HEK293 (cell line): Measurements from ENCODE around the gene TMEM218.

Experiments used
- CTCF ChIA-PET: fragments of 350-600 bp; formaldehyde crosslinking; extraction: SDS; loops from one replicate; lab custom pipeline; 2021; ENCODE audit warnings: antibody characterized with exemption; lab: Yijun Ruan, JAX
- POLR2A ChIA-PET: fragments of 300-600 bp; formaldehyde crosslinking; extraction: SDS; loops from one replicate; lab custom pipeline; 2020; ENCODE audit warnings: antibody characterized with exemption, inconsistent platforms; lab: Yijun Ruan, JAX
- H3K27ac ChIP-seq: fragments of 200-500 bp; sonication (Bioruptor generic); 2 replicates; pipeline ENCODE4 v1.5.1; 2014; ENCODE audit warnings: low read depth, low read length, control low read depth, inconsistent platforms; ENCODE audit errors: extremely low read depth
- H3K36me3 ChIP-seq, 2 experiments: fragments of 200-500 bp in 1 of 2; sonication (Bioruptor generic) in 1 of 2; 1 replicate in 1 of 2; 2 replicates in 1 of 2; pipeline ENCODE4 v1.5.1; 2014 to 2017; ENCODE audit warnings: inconsistent platforms in 2 of 2, low read length in 2 of 2; ENCODE audit not compliant: control insufficient read depth in 2 of 2, insufficient read depth in 1 of 2
- H3K4me1 ChIP-seq: fragments of 200-500 bp; sonication (Bioruptor generic); 2 replicates; pipeline ENCODE4 v1.5.1; 2014; ENCODE audit warnings: mild to moderate bottlenecking, low read length, inconsistent platforms; ENCODE audit not compliant: control insufficient read depth, insufficient read depth
- H3K4me3 ChIP-seq: 2 replicates; pipeline ENCODE4 v1.5.1; 2011; ENCODE audit warnings: low read depth, mild to moderate bottlenecking, control low read depth, low read length, moderate library complexity
- H3K9me3 ChIP-seq: fragments of 200-500 bp; sonication (Bioruptor generic); 2 replicates; pipeline ENCODE4 v1.5.1; 2014; ENCODE audit warnings: low read depth, low read length, inconsistent platforms; ENCODE audit not compliant: control insufficient read depth, insufficient read depth
- HOXC10 ChIP-seq: sonication (generic); formaldehyde crosslinking; IDR thresholded peaks from 2 replicates; pipeline ENCODE4 v1.8.1; 2023; ENCODE audit warnings: mild to moderate bottlenecking, missing genetic modification reagents
- HOXD13 ChIP-seq: sonication (generic); formaldehyde crosslinking; IDR thresholded peaks from 2 replicates; pipeline ENCODE4 v1.8.0; 2022; ENCODE audit warnings: missing genetic modification reagents, borderline replicate concordance
- IKZF3 ChIP-seq: fragments of 450-650 bp; IDR thresholded peaks from 2 replicates; pipeline ENCODE4 v1.5.0; 2018; ENCODE audit warnings: missing biosample characterization, mild to moderate bottlenecking, missing genetic modification characterization, moderate library complexity
- PATZ1 ChIP-seq: fragments of 450-650 bp; formaldehyde crosslinking; IDR thresholded peaks from 2 replicates; pipeline ENCODE4 v1.5.1; 2016; ENCODE audit warnings: missing biosample characterization, missing genetic modification characterization
- PRDM1 ChIP-seq: fragments of 450-650 bp; formaldehyde crosslinking; IDR thresholded peaks from 2 replicates; pipeline ENCODE4; 2016; ENCODE audit warnings: missing biosample characterization, missing genetic modification characterization
- SETDB1 ChIP-seq: IDR thresholded peaks from one replicate; pipeline ENCODE4 v1.6.1; 2017; ENCODE audit warnings: mild to moderate bottlenecking, low read length, moderate library complexity, mixed read lengths; ENCODE audit not compliant: insufficient read length
- SP3 ChIP-seq: fragments of 450-650 bp; formaldehyde crosslinking; IDR thresholded peaks from 2 replicates; pipeline ENCODE4 v1.5.1; 2016; ENCODE audit warnings: missing biosample characterization, missing genetic modification characterization
- ZNF10 ChIP-seq: fragments of 450-650 bp; formaldehyde crosslinking; IDR thresholded peaks from 2 replicates; pipeline ENCODE4 v1.5.1; 2017; ENCODE audit warnings: missing biosample characterization, missing genetic modification characterization
- ZNF112 ChIP-seq: fragments of 450-650 bp; formaldehyde crosslinking; IDR thresholded peaks from 2 replicates; pipeline ENCODE4 v1.5.0; 2017; ENCODE audit warnings: missing biosample characterization, missing genetic modification characterization
- ZNF132 ChIP-seq: fragments of 450-650 bp; formaldehyde crosslinking; IDR thresholded peaks from 2 replicates; pipeline ENCODE4 v1.5.1; 2017; ENCODE audit warnings: missing biosample characterization, missing genetic modification characterization, borderline replicate concordance
- ZNF148 ChIP-seq: fragments of 450-650 bp; formaldehyde crosslinking; IDR thresholded peaks from 2 replicates; pipeline ENCODE4 v1.5.0; 2017; ENCODE audit warnings: missing biosample characterization, missing genetic modification characterization, borderline replicate concordance
- ZNF169 ChIP-seq: fragments of 450-650 bp; formaldehyde crosslinking; IDR thresholded peaks from 2 replicates; pipeline ENCODE4 v1.5.1; 2016; ENCODE audit warnings: missing biosample characterization, missing genetic modification characterization
- ZNF184 ChIP-seq: fragments of 450-650 bp; IDR thresholded peaks from 2 replicates; pipeline ENCODE4 v1.5.1; 2018; ENCODE audit warnings: missing biosample characterization, mild to moderate bottlenecking, missing genetic modification characterization
- ZNF223 ChIP-seq: fragments of 450-650 bp; formaldehyde crosslinking; IDR thresholded peaks from 2 replicates; pipeline ENCODE4 v1.5.1; 2016; ENCODE audit warnings: missing biosample characterization, missing genetic modification characterization
- ZNF280D ChIP-seq: fragments of 450-650 bp; formaldehyde crosslinking; IDR thresholded peaks from 2 replicates; pipeline ENCODE4 v1.5.1; 2016; ENCODE audit warnings: missing biosample characterization, missing genetic modification characterization
- ZNF341 ChIP-seq: fragments of 450-650 bp; formaldehyde crosslinking; IDR thresholded peaks from 2 replicates; pipeline ENCODE4; 2016; ENCODE audit warnings: low read depth, missing biosample characterization, missing genetic modification characterization
- ZNF398 ChIP-seq: fragments of 450-650 bp; formaldehyde crosslinking; IDR thresholded peaks from 2 replicates; pipeline ENCODE4 v1.5.1; 2017; ENCODE audit warnings: missing biosample characterization, missing genetic modification characterization
- ZNF529 ChIP-seq: fragments of 450-650 bp; formaldehyde crosslinking; IDR thresholded peaks from 2 replicates; pipeline ENCODE4 v1.5.1; 2017; ENCODE audit warnings: missing genetic modification characterization, missing biosample characterization; ENCODE audit not compliant: insufficient replicate concordance
- ZNF544 ChIP-seq: fragments of 450-650 bp; formaldehyde crosslinking; IDR thresholded peaks from 2 replicates; pipeline ENCODE4 v1.5.0; 2017; ENCODE audit warnings: missing biosample characterization, missing genetic modification characterization
- ZNF677 ChIP-seq: fragments of 450-650 bp; IDR thresholded peaks from 2 replicates; pipeline ENCODE4 v1.5.0; 2018; ENCODE audit warnings: missing biosample characterization, mild to moderate bottlenecking, missing genetic modification characterization, moderate library complexity
- ZNF692 ChIP-seq: fragments of 450-650 bp; formaldehyde crosslinking; IDR thresholded peaks from 2 replicates; pipeline ENCODE4 v1.5.1; 2016; ENCODE audit warnings: missing biosample characterization, missing genetic modification characterization
- ZNF776 ChIP-seq: fragments of 450-650 bp; formaldehyde crosslinking; IDR thresholded peaks from 2 replicates; pipeline ENCODE4 v1.5.0; 2017; ENCODE audit warnings: missing biosample characterization, missing genetic modification characterization, borderline replicate concordance
- ZNF791 ChIP-seq: fragments of 450-650 bp; formaldehyde crosslinking; IDR thresholded peaks from 2 replicates; pipeline ENCODE4 v1.5.1; 2016; ENCODE audit warnings: missing biosample characterization, missing genetic modification characterization
- ZNF792 ChIP-seq: fragments of 450-650 bp; formaldehyde crosslinking; IDR thresholded peaks from 2 replicates; pipeline ENCODE4 v1.5.1; 2016; ENCODE audit warnings: missing biosample characterization, missing genetic modification characterization
- ZSCAN16 ChIP-seq: fragments of 450-650 bp; formaldehyde crosslinking; IDR thresholded peaks from 2 replicates; pipeline ENCODE4 v1.5.1; 2016; ENCODE audit warnings: missing biosample characterization, missing genetic modification characterization

TMEM218 gene

GRCh38 chr11:125110506-125110905 is 920 bp downstream of the TMEM218 start:
- Histone ChIP-seq H3K36me3 (no peaks in the 10 kb centered on the region), H3K4me3 (no peak overlapping the region; the same call in 1 of the 2 replicates)
- TF ChIP-seq ZNF184 (tag by site-specific recombination), result no peak
- no peak for TF ChIP-seq ZNF677 (tag by site-specific recombination)
- no peak for TF ChIP-seq HOXD13 (CRISPR knock-in tag)
- no peak for TF ChIP-seq HOXC10
- no peak for TF ChIP-seq ZNF148 (tag by site-specific recombination)
- no peak for TF ChIP-seq ZNF792 (tag by site-specific recombination)
- TF ChIP-seq ZNF776 (tag by site-specific recombination), result no peak
- TF ChIP-seq ZNF132, result no peak
- no peak for TF ChIP-seq ZNF10
- TF ChIP-seq ZNF341 (tag by site-specific recombination), result no peak
- no peak for TF ChIP-seq ZNF223
- no peak for TF ChIP-seq ZNF169 (tag by site-specific recombination)
- TF ChIP-seq PRDM1 (tag by site-specific recombination), result no peak
- no peak for TF ChIP-seq SETDB1
- no peak for TF ChIP-seq ZNF529 (tag by site-specific recombination)
- no peak for TF ChIP-seq ZNF112
- no peak for TF ChIP-seq PATZ1
- no peak for TF ChIP-seq ZNF791 (tag by site-specific recombination)
- TF ChIP-seq, all 188 proteins: peak for 0
- Histone ChIP-seq H3K4me1 (no peaks in the 10 kb centered on the region), H3K9me3 (no peaks in the 10 kb centered on the region), H3K27ac (no peak overlapping the region)
- POLR2A ChIA-PET, result interaction anchor here (0.9 to 1.8 kb wide), 3 partner anchors 15 to 64 kb away, joined by 3 to 5 read pairs (median 3); no protein-coding TSS in a partner anchor
- CTCF ChIA-PET, result interaction anchor here (0.6 to 4.6 kb wide), 4 partner anchors 20 to 467 kb away, joined by 3 to 29 read pairs (median 4); no protein-coding TSS in a partner anchor

- ChIA-PET POLR2A (no interaction called here), CTCF (interaction anchor here (0.7 to 3.4 kb wide), 5 partner anchors 16 to 237 kb away, joined by 3 to 13 read pairs (median 4); partner anchors contain the start of gene PKNOX2)
- H3K4me1 ChIP-seq, result no peaks in the 10 kb centered on the region
- no peaks in the 10 kb centered on the region for H3K36me3 ChIP-seq
- H3K4me3 ChIP-seq, result no peak overlapping the region
- no peaks in the 10 kb centered on the region for H3K9me3 ChIP-seq
- TF ChIP-seq ZSCAN16 (tag by site-specific recombination), result no peak
- no peak for TF ChIP-seq ZNF398 (tag by site-specific recombination)
- no peak for TF ChIP-seq SP3 (tag by site-specific recombination)
- TF ChIP-seq ZNF544 (tag by site-specific recombination), result no peak
- TF ChIP-seq ZNF692 (tag by site-specific recombination), result no peak
- no peak for TF ChIP-seq IKZF3 (tag by site-specific recombination)
- TF ChIP-seq ZNF280D (tag by site-specific recombination), result no peak
- no peak overlapping the region for H3K27ac ChIP-seq
Observed at GRCh38 chr11:125108469-125108868, 3.0 kb downstream of the TMEM218 start.
